ENCODE data around the gene HES1. TPM values are rescaled to one million over a fixed set of nuclear protein-coding genes. Genes with fewer than 3 reads are reported as not detected.

Gene HES1
- total and polyA plus RNA-seq, 10 of the 15 experiments (the other 5 are each of a cell fraction or from before 2014, with no cell fraction given): 0.46 to 5.3 (median 2.3) TPM

DNA sequence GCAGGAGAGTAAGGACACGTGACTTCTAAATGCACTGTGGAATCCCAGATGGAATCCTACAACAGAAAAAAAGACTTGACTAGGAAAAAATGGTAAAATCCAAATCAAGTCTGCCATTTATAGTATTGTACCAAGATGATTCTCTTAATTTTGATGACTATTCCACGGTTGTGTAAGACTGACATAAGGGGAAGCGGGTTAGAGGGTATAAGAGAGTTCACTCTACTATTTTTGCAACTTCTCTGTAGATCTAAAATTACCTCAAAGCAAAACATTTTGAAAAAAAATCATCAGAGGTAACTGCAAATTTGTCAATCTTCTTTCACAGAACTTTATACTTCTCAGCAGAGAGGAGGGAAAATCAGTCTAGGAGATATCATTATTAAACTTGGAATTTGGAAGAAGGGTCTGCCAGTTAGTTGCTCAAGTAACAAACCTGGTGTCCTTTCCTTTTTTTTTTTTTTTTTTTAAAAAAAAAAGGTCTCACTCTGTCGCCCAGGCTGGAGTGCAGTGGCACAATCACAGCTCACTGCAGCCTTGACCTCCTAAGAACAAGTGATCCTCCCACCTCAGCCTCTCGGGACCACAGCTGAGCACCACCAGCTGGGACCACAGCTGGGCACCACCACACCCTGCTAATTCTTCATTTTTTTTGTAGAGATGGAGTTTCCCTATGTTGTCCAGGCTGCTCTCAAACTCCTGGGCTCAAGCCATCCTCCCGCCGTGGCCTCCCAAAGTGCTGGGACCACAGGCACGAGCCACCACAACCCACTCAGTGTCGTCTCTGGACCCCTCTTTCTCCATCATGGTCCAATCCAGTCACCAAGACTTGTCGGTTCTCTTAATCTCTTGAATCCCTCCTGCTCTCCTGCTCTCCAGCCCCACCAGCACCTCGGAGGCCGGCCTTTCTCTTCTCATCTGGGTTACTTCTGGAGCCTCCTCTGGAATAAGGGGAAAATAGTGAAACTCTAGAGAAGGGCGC, 14.9 kb upstream of the HES1 start (continued):
- TF ChIP-seq, protein P1, sequence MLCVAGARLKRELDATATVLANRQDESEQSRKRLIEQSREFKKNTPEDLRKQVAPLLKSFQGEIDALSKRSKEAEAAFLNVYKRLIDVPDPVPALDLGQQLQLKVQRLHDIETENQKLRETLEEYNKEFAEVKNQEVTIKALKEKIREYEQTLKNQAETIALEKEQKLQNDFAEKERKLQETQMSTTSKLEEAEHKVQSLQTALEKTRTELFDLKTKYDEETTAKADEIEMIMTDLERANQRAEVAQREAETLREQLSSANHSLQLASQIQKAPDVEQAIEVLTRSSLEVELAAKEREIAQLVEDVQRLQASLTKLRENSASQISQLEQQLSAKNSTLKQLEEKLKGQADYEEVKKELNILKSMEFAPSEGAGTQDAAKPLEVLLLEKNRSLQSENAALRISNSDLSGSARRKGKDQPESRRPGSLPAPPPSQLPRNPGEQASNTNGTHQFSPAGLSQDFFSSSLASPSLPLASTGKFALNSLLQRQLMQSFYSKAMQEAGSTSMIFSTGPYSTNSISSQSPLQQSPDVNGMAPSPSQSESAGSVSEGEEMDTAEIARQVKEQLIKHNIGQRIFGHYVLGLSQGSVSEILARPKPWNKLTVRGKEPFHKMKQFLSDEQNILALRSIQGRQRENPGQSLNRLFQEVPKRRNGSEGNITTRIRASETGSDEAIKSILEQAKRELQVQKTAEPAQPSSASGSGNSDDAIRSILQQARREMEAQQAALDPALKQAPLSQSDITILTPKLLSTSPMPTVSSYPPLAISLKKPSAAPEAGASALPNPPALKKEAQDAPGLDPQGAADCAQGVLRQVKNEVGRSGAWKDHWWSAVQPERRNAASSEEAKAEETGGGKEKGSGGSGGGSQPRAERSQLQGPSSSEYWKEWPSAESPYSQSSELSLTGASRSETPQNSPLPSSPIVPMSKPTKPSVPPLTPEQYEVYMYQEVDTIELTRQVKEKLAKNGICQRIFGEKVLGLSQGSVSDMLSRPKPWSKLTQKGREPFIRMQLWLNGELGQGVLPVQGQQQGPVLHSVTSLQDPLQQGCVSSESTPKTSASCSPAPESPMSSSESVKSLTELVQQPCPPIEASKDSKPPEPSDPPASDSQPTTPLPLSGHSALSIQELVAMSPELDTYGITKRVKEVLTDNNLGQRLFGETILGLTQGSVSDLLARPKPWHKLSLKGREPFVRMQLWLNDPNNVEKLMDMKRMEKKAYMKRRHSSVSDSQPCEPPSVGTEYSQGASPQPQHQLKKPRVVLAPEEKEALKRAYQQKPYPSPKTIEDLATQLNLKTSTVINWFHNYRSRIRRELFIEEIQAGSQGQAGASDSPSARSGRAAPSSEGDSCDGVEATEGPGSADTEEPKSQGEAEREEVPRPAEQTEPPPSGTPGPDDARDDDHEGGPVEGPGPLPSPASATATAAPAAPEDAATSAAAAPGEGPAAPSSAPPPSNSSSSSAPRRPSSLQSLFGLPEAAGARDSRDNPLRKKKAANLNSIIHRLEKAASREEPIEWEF (IDR thresholded peaks at IDR 0.05; ENCODE audit: insufficient replicate concordance, low read depth, low read length): no peak
- TF ChIP-seq NBN (IDR thresholded peaks at IDR 0.05): no peak
- TF ChIP-seq, protein P2, sequence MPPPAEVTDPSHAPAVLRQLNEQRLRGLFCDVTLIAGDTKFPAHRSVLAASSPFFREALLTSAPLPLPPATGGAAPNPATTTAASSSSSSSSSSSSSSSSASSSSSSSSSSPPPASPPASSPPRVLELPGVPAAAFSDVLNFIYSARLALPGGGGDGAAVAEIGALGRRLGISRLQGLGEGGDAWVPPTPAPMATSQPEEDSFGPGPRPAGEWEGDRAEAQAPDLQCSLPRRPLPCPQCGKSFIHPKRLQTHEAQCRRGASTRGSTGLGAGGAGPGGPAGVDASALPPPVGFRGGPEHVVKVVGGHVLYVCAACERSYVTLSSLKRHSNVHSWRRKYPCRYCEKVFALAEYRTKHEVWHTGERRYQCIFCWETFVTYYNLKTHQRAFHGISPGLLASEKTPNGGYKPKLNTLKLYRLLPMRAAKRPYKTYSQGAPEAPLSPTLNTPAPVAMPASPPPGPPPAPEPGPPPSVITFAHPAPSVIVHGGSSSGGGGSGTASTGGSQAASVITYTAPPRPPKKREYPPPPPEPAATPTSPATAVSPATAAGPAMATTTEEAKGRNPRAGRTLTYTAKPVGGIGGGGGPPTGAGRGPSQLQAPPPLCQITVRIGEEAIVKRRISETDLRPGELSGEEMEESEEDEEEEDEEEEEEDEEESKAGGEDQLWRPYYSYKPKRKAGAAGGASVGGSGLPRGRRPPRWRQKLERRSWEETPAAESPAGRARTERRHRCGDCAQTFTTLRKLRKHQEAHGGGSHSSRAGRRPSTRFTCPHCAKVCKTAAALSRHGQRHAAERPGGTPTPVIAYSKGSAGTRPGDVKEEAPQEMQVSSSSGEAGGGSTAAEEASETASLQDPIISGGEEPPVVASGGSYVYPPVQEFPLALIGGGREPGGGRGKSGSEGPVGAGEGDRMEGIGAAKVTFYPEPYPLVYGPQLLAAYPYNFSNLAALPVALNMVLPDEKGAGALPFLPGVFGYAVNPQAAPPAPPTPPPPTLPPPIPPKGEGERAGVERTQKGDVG (CRISPR knock-in tag; IDR thresholded peaks at IDR 0.05): no peak
- TF ChIP-seq ZNF622 (IDR thresholded peaks at IDR 0.05): no peak
- no peak for TF ChIP-seq SKIL (IDR thresholded peaks at IDR 0.05; ENCODE audit: low read depth, poor library complexity, severe bottlenecking)
- no peak for TF ChIP-seq HDAC2 (IDR thresholded peaks at IDR 0.05)
- no peak for TF ChIP-seq HDGF (IDR thresholded peaks at IDR 0.05)
- TF ChIP-seq IRF4 (IDR thresholded peaks at IDR 0.05; ENCODE audit: low read depth, low read length): no peak
- TF ChIP-seq RUNX3 (IDR thresholded peaks at IDR 0.05; ENCODE audit: low read length): no peak
- TF ChIP-seq ETV6 (conservative IDR thresholded peaks at IDR 0.05 in 1 of 2, IDR thresholded peaks at IDR 0.05 in 1 of 2; ENCODE audit: borderline replicate concordance in 1 of 2, low read depth in 1 of 2): no peak

Data from GM12878 (cell line).